HG03280 (cell line): ENCODE data around the gene FUT7.
"Not testable (repeated sequence)": the region's sequence is repeated elsewhere in the genome, so short reads cannot be mapped to it uniquely, and the experiment has no call there.

Experiments
- ATAC-seq: cut with Tn5 transposase; IDR thresholded peaks from one replicate; pipeline ENCODE4 v1.9.1; 2021; ENCODE audit warnings: mild to moderate bottlenecking, moderate library complexity; ENCODE audit not compliant: unreplicated experiment

FUT7 gene

GRCh38 chr9:137066096-137066861 lies 34.4 kb upstream of the FUT7 start:
- no peak for ATAC-seq

GRCh38 chr9:137065336-137065967 lies 33.6 kb upstream of the FUT7 start:
- ATAC-seq = no peak

- ATAC-seq = no peak
Measured at GRCh38 chr9:137064880-137065164, 32.9 kb upstream of the FUT7 start.

- ATAC-seq = no peak
Measured at GRCh38 chr9:137064027-137064879, 32.4 kb upstream of the FUT7 start.

- no peak for ATAC-seq
Measured at GRCh38 chr9:137063311-137064026, 31.6 kb upstream of the FUT7 start.

GRCh38 chr9:137062798-137063197 lies 30.9 kb upstream of the FUT7 start:
- ATAC-seq = not testable (repeated sequence)

GRCh38 chr9:137062384-137062783 lies 30.5 kb upstream of the FUT7 start:
- no peak for ATAC-seq

GRCh38 chr9:137058521-137059234 lies 26.8 kb upstream of the FUT7 start:
- ATAC-seq = no peak

GRCh38 chr9:137057545-137057944 lies 25.7 kb upstream of the FUT7 start:
- ATAC-seq = no peak

- no peak for ATAC-seq
Measured at GRCh38 chr9:137056739-137057415, 25.0 kb upstream of the FUT7 start.

GRCh38 chr9:137055385-137056364 lies 23.8 kb upstream of the FUT7 start:
- no peak for ATAC-seq

GRCh38 chr9:137054932-137055384 lies 23.1 kb upstream of the FUT7 start:
- ATAC-seq = no peak

- ATAC-seq = no peak
Measured at GRCh38 chr9:137053944-137054931, 22.4 kb upstream of the FUT7 start, which contains the start of gene ENTPD2. TSS of gene ENTPD2 (minus strand) at chr9:137054061. CDS start at chr9:137053997, 64 bp downstream.

GRCh38 chr9:137052998-137053943 lies 21.4 kb upstream of the FUT7 start:
- no peak for ATAC-seq

GRCh38 chr9:137052293-137052692 lies 20.4 kb upstream of the FUT7 start:
- no peak for ATAC-seq

GRCh38 chr9:137051145-137051724 lies 19.3 kb upstream of the FUT7 start:
- no peak for ATAC-seq
